ENCODE results near the gene LRRK2. TPM values are rescaled to one million over a fixed set of nuclear protein-coding genes. Genes with fewer than 3 reads are reported as not detected.

LRRK2 gene
- total and polyA plus RNA-seq, 2 experiments from 2014 or later, result 0.24 TPM; not detected in 1

- no peak overlapping the region for H3K27ac ChIP-seq (ENCODE audit: low read depth)
- Mint-ChIP-seq H3K27ac (no peak overlapping the region), H3K9me3 (no peaks in the 10 kb centered on the region), H3K36me3 (ENCODE audit: low read depth) (no peaks in the 10 kb centered on the region), H3K4me3 (no peak overlapping the region), H3K27me3 (ENCODE audit: insufficient read depth, low read depth, poor library complexity) (peaks cover 3% of the 10 kb centered on the region), H3K4me1 (no peaks in the 10 kb centered on the region)
- DNase-seq (ENCODE audit: low spot score) (no peak), ATAC-seq (no peak)
- H2AFZ ChIP-seq, result no peak overlapping the region
- no peaks in the 10 kb centered on the region for H3F3A ChIP-seq (replicated peaks; ENCODE audit: low read depth)
- H4K20me1 ChIP-seq (replicated peaks; ENCODE audit: insufficient read depth), result no peaks in the 10 kb centered on the region
- H3K9me2 ChIP-seq (ENCODE audit: insufficient read depth), result no peaks in the 10 kb centered on the region; the same call in 1 of the 2 replicates
- no peaks in the 10 kb centered on the region for H3K27me3 ChIP-seq (ENCODE audit: insufficient read depth)
- no peaks in the 10 kb centered on the region for H3K36me3 ChIP-seq (ENCODE audit: insufficient read depth)
- no peaks in the 10 kb centered on the region for H3K4me1 ChIP-seq (ENCODE audit: insufficient read depth)
- TF ChIP-seq STAT1 (IDR thresholded peaks at IDR 0.05; ENCODE audit: unreplicated experiment) (no peak), ZNF114 (CRISPR knock-in tag; IDR thresholded peaks at IDR 0.05) (no peak), NANOG (IDR thresholded peaks at IDR 0.05; ENCODE audit: borderline replicate concordance) (no peak), JUNB (IDR thresholded peaks at IDR 0.05; ENCODE audit: unreplicated experiment) (no peak), ZNF331 (CRISPR knock-in tag; IDR thresholded peaks at IDR 0.05; ENCODE audit: low read depth) (no peak)
- no peak overlapping the region for H3K4me2 ChIP-seq
- H3K4me3 ChIP-seq, result no peak overlapping the region
- H3K79me2 ChIP-seq (replicated peaks; ENCODE audit: insufficient read depth), result no peaks in the 10 kb centered on the region
Measured at GRCh38 chr12:40204337-40204736, 20.5 kb upstream of the LRRK2 start.

- H3K27me3 Mint-ChIP-seq (ENCODE audit: insufficient read depth, low read depth, poor library complexity), result peaks cover 3% of the 10 kb centered on the region
- Histone ChIP-seq H3K4me3 (no peak overlapping the region), H3K79me2 (replicated peaks; ENCODE audit: insufficient read depth) (no peaks in the 10 kb centered on the region), H3F3A (replicated peaks; ENCODE audit: low read depth) (no peaks in the 10 kb centered on the region), H3K4me1 (ENCODE audit: insufficient read depth) (no peaks in the 10 kb centered on the region), H3K9me2 (ENCODE audit: insufficient read depth) (no peaks in the 10 kb centered on the region), H3K27ac (ENCODE audit: low read depth) (no peak overlapping the region), H3K27me3 (ENCODE audit: insufficient read depth) (no peaks in the 10 kb centered on the region), H2AFZ (no peak overlapping the region), H3K4me2 (no peak overlapping the region), H4K20me1 (replicated peaks; ENCODE audit: insufficient read depth) (no peaks in the 10 kb centered on the region), H3K36me3 (ENCODE audit: insufficient read depth) (0 out of 2 replicates have a peak, but pooled peaks cover 5% of the 10 kb centered on the region)
- peaks cover 5% of the 10 kb centered on the region; the same call in 2 of the 3 replicates for H3K36me3 Mint-ChIP-seq (ENCODE audit: low read depth)
- no peak for TF ChIP-seq POLR2AphosphoS5 (IDR thresholded peaks at IDR 0.05; ENCODE audit: low read depth)
- no peak for TF ChIP-seq ZNF331 (CRISPR knock-in tag; IDR thresholded peaks at IDR 0.05; ENCODE audit: low read depth)
- TF ChIP-seq NANOG (IDR thresholded peaks at IDR 0.05; ENCODE audit: borderline replicate concordance), result no peak
- no peak for TF ChIP-seq JUNB (IDR thresholded peaks at IDR 0.05; ENCODE audit: unreplicated experiment)
- no peak for TF ChIP-seq REST (IDR thresholded peaks at IDR 0.05; ENCODE audit: unreplicated experiment)
- TF ChIP-seq EZH2phosphoT487 (IDR thresholded peaks at IDR 0.05; ENCODE audit: unreplicated experiment), result no peak
- TF ChIP-seq ETS1 (IDR thresholded peaks at IDR 0.05), result no peak
- ATAC-seq (no peak), DNase-seq (ENCODE audit: low spot score) (no peak)
- H3K27ac Mint-ChIP-seq, result no peak overlapping the region
- H3K4me3 Mint-ChIP-seq, result no peak overlapping the region
- H3K9me3 Mint-ChIP-seq, result peaks cover 13% of the 10 kb centered on the region; the same call in 2 of the 3 replicates
- H3K4me1 Mint-ChIP-seq, result peaks cover 4% of the 10 kb centered on the region; the same call in 1 of the 3 replicates
Measured at GRCh38 chr12:40207551-40207950, 17.2 kb upstream of the LRRK2 start.

All from GM23338 (cell line).